ENCODE data around the gene KRT12. TPM values are rescaled to one million over a fixed set of nuclear protein-coding genes. Genes with fewer than 3 reads are reported as not detected.

KRT12 gene
- polyA plus RNA-seq (2011; rRNA removed) (not detected in 2 replicates), polyA minus RNA-seq (2011; rRNA and poly(A)+ RNA removed) (not detected in 2 replicates)

GRCh38 chr17:40866838-40867237 lies at the start of gene KRT12:
Gene KRT12 (minus strand): TSS chr17:40867223. CDS start chr17:40867186, 37 bp downstream.
- H3K36me3 ChIP-seq (ENCODE audit: control insufficient read depth, insufficient read depth, low read length) = no peaks in the 10 kb centered on the region
- ChIA-PET POLR2A (interaction anchor here (0.6 kb wide), 1 partner anchor 15 kb away, joined by 11 read pairs; no protein-coding TSS in a partner anchor), CTCF (interaction anchor here (0.8 to 2.4 kb wide), 4 partner anchors 10 to 796 kb away, joined by 3 to 6 read pairs (median 3); no protein-coding TSS in a partner anchor)
- H3K4me3 ChIP-seq (ENCODE audit: low read depth, low read length) = no peak within 1 kb of the TSS
- DNase-seq (ENCODE audit: low read depth) = no peak
- TF ChIP-seq CTCF (IDR thresholded peaks at IDR 0.05; ENCODE audit: insufficient read depth, low read depth, low read length) = no peak
- no peaks in the 10 kb centered on the region for H3K27me3 ChIP-seq (ENCODE audit: control insufficient read depth, insufficient read depth, low read length)

GRCh38 chr17:40916366-40916765 lies 49.3 kb upstream of the KRT12 start:
- ChIA-PET POLR2A (interaction anchor here (1.1 kb wide), 1 partner anchor 36 kb away, joined by 4 read pairs; no protein-coding TSS in a partner anchor), CTCF (interaction anchor here (1.3 to 1.5 kb wide), 4 partner anchors 9 to 750 kb away, joined by 3 to 5 read pairs (median 4); no protein-coding TSS in a partner anchor)
- no peak for DNase-seq (ENCODE audit: low read depth)
- no peaks in the 10 kb centered on the region for H3K36me3 ChIP-seq (ENCODE audit: control insufficient read depth, insufficient read depth, low read length)
- H3K4me3 ChIP-seq (ENCODE audit: low read depth, low read length) = no peak overlapping the region
- H3K27me3 ChIP-seq (ENCODE audit: control insufficient read depth, insufficient read depth, low read length) = no peaks in the 10 kb centered on the region
- no peak for TF ChIP-seq CTCF (IDR thresholded peaks at IDR 0.05; ENCODE audit: insufficient read depth, low read depth, low read length)

- no peak for TF ChIP-seq CTCF (IDR thresholded peaks at IDR 0.05; ENCODE audit: insufficient read depth, low read depth, low read length)
- peak; percentile 53 for DNase-seq (ENCODE audit: low read depth)
- Histone ChIP-seq H3K36me3 (ENCODE audit: control insufficient read depth, insufficient read depth, low read length) (no peaks in the 10 kb centered on the region), H3K4me3 (ENCODE audit: low read depth, low read length) (no peak overlapping the region), H3K27me3 (ENCODE audit: control insufficient read depth, insufficient read depth, low read length) (no peaks in the 10 kb centered on the region)
- POLR2A ChIA-PET = interaction anchor here (1.1 kb wide), 1 partner anchor 37 kb away, joined by 4 read pairs; no protein-coding TSS in a partner anchor
- CTCF ChIA-PET = interaction anchor here (1.1 to 1.6 kb wide), 6 partner anchors 10 to 750 kb away, joined by 3 to 5 read pairs (median 4); no protein-coding TSS in a partner anchor
Measured at GRCh38 chr17:40915721-40916256, 48.8 kb upstream of the KRT12 start.

- peak; percentile 96 for DNase-seq (ENCODE audit: low read depth)
- no peak for TF ChIP-seq CTCF (IDR thresholded peaks at IDR 0.05; ENCODE audit: insufficient read depth, low read depth, low read length)
- Histone ChIP-seq H3K36me3 (ENCODE audit: control insufficient read depth, insufficient read depth, low read length) (no peaks in the 10 kb centered on the region), H3K4me3 (ENCODE audit: low read depth, low read length) (no peak overlapping the region), H3K27me3 (ENCODE audit: control insufficient read depth, insufficient read depth, low read length) (no peaks in the 10 kb centered on the region)
- ChIA-PET POLR2A (no interaction called here), CTCF (interaction anchor here (1.1 to 1.8 kb wide), 6 partner anchors 11 to 751 kb away, joined by 3 to 5 read pairs (median 4); no protein-coding TSS in a partner anchor)
Measured at GRCh38 chr17:40915199-40915661, 48.2 kb upstream of the KRT12 start.

GRCh38 chr17:40914075-40914855 lies 47.2 kb upstream of the KRT12 start:
- CTCF ChIA-PET = interaction anchor here (0.6 to 1.8 kb wide), 6 partner anchors 18 to 749 kb away, joined by 3 to 5 read pairs (median 4); no protein-coding TSS in a partner anchor
- Histone ChIP-seq H3K36me3 (ENCODE audit: control insufficient read depth, insufficient read depth, low read length) (no peaks in the 10 kb centered on the region), H3K27me3 (ENCODE audit: control insufficient read depth, insufficient read depth, low read length) (no peaks in the 10 kb centered on the region), H3K4me3 (ENCODE audit: low read depth, low read length) (no peak overlapping the region)
- DNase-seq (ENCODE audit: low read depth) = no peak
- POLR2A ChIA-PET = interaction anchor here (0.5 kb wide), 1 partner anchor 145 kb away, joined by 3 read pairs; no protein-coding TSS in a partner anchor
- TF ChIP-seq CTCF (IDR thresholded peaks at IDR 0.05; ENCODE audit: insufficient read depth, low read depth, low read length) = no peak
